Tibial nerve (tissue), 4 donors: ENCODE measurements around the gene TAF7.

ENCODE experiments used
- CTCF ChIP-seq, 5 experiments: fragments of 200-600 bp in 3 of 5; fragments of 450-650 bp in 2 of 5; sonication (generic) in 3 of 5; IDR thresholded peaks; one replicate each; pipeline ENCODE4 v1.5.1; 2016 to 2019; ENCODE audit warnings: antibody characterized with exemption in 5 of 5, mild to moderate bottlenecking in 3 of 5, moderate library complexity in 2 of 5
- EP300 ChIP-seq, 2 donors: sonication (generic); formaldehyde crosslinking; IDR thresholded peaks; one replicate each; pipeline ENCODE4 v1.6.1; 2017; ENCODE audit warnings: antibody characterized with exemption in 2 of 2, mild to moderate bottlenecking in 1 of 2
- POLR2A ChIP-seq, 2 donors: fragments of 450-650 bp; IDR thresholded peaks; one replicate each; pipeline ENCODE4 v1.6.1; 2017; ENCODE audit warnings: antibody characterized with exemption in 2 of 2, mild to moderate bottlenecking in 2 of 2, moderate library complexity in 2 of 2

- TF ChIP-seq EP300 (IDR thresholded peaks at IDR 0.05) = no peak
- TF ChIP-seq CTCF (IDR thresholded peaks at IDR 0.05) = no peak
- no peak for TF ChIP-seq POLR2A (IDR thresholded peaks at IDR 0.05)
Measured at GRCh38 chr5:141319699-141320098, 885 bp downstream of the TAF7 start.
